Keratinocyte (primary cell): ENCODE data around the gene PLEKHA8. TPM values are rescaled to one million over a fixed set of nuclear protein-coding genes. Genes with fewer than 3 reads are reported as not detected.
A peak's percentile ranks its signal among the peaks of the same experiment; 100 is the strongest.

Experiments
- DNase-seq: peaks from one replicate; pipeline ENCODE4 v3.0.0-alpha.2; 2011; ENCODE audit warnings: low read depth, missing footprints, low spot score
- FAIRE-seq: peaks from 2 replicates; lab custom pipeline; 2011; peaks lifted over from hg19 to GRCh38; lab: Jason Lieb, UNC
- H2AFZ ChIP-seq: 2 replicates; pipeline ENCODE4 v1.6.0; 2012; ENCODE audit warnings: low read length, control low read depth, inconsistent platforms; ENCODE audit not compliant: control insufficient read depth
- H3K27ac ChIP-seq: 2 replicates; pipeline ENCODE4 v1.5.1; 2011; ENCODE audit warnings: low read length; ENCODE audit not compliant: control insufficient read depth, insufficient read depth
- H3K27me3 ChIP-seq: 3 replicates; pipeline ENCODE4 v1.6.0; 2011; ENCODE audit warnings: low read length; ENCODE audit not compliant: control insufficient read depth, insufficient read depth; ENCODE audit errors: extremely low read depth
- H3K36me3 ChIP-seq, 2 experiments: 2 replicates in 1 of 2; 3 replicates in 1 of 2; pipeline ENCODE4 v1.5.1; 2011; ENCODE audit warnings: low read length in 2 of 2, mild to moderate bottlenecking in 1 of 2; ENCODE audit not compliant: control insufficient read depth in 2 of 2, insufficient read depth in 2 of 2; ENCODE audit errors: extremely low read depth in 1 of 2
- H3K4me1 ChIP-seq: 3 replicates; pipeline ENCODE4 v1.5.1; 2011; ENCODE audit warnings: low read length; ENCODE audit not compliant: control insufficient read depth, insufficient read depth; ENCODE audit errors: extremely low read depth
- H3K4me2 ChIP-seq: 3 replicates; pipeline ENCODE4 v1.6.0; 2011; ENCODE audit warnings: low read depth, low read length; ENCODE audit not compliant: control insufficient read depth, insufficient read depth; ENCODE audit errors: extremely low read depth
- H3K4me3 ChIP-seq, 3 experiments: fragments of 200-600 bp in 1 of 3; sonication (generic) in 1 of 3; 2 replicates in 2 of 3; 3 replicates in 1 of 3; pipeline ENCODE4 v1.5.1; 2011 to 2016; ENCODE audit warnings: low read length in 3 of 3, mild to moderate bottlenecking in 3 of 3, control low read depth in 2 of 3, inconsistent platforms in 1 of 3, low read depth in 1 of 3, mixed read lengths in 1 of 3, mixed run types in 1 of 3, moderate library complexity in 1 of 3; ENCODE audit not compliant: control insufficient read depth in 2 of 3, insufficient read depth in 2 of 3; ENCODE audit errors: extremely low read depth in 1 of 3
- H3K79me2 ChIP-seq: 2 replicates; pipeline ENCODE4 v1.6.0; 2012; ENCODE audit warnings: low read length; ENCODE audit not compliant: control insufficient read depth, insufficient read depth
- H3K9ac ChIP-seq: 3 replicates; pipeline ENCODE4 v1.6.0; 2011; ENCODE audit warnings: low read length; ENCODE audit not compliant: control insufficient read depth, insufficient read depth; ENCODE audit errors: extremely low read depth
- H3K9me1 ChIP-seq: 3 replicates; pipeline ENCODE4 v1.6.0; 2011; ENCODE audit warnings: low read length; ENCODE audit not compliant: control insufficient read depth, insufficient read depth; ENCODE audit errors: extremely low read depth
- H3K9me3 ChIP-seq: 2 replicates; pipeline ENCODE4 v1.5.1; 2012; ENCODE audit warnings: low read depth, low read length; ENCODE audit not compliant: control insufficient read depth
- H4K20me1 ChIP-seq: 3 replicates; pipeline ENCODE4 v1.6.0; 2011; ENCODE audit warnings: low read length; ENCODE audit not compliant: control insufficient read depth, insufficient read depth; ENCODE audit errors: extremely low read depth
- CTCF ChIP-seq, 3 experiments: IDR thresholded peaks in 1 of 3; conservative IDR thresholded peaks in 1 of 3; optimal IDR thresholded peaks in 1 of 3; 2 replicates in 2 of 3; 3 replicates in 1 of 3; pipeline versions ENCODE3 to v1.5.1; 2011; ENCODE audit warnings: low read length in 3 of 3, mild to moderate bottlenecking in 3 of 3, moderate library complexity in 2 of 3, control low read depth in 1 of 3, inconsistent platforms in 1 of 3; ENCODE audit not compliant: insufficient read depth in 2 of 3; ENCODE audit errors: extremely low read depth in 1 of 3
- EZH2 ChIP-seq: IDR thresholded peaks from one replicate; pipeline ENCODE4 v1.6.1; 2012; ENCODE audit warnings: inconsistent platforms, mild to moderate bottlenecking, low read length, moderate library complexity
- dilution Hi-C: fragments of 300-500 bp; cut with MboI; formaldehyde crosslinking; loops from one replicate; pipeline ENCODE4 v1.7.0; 2020; ENCODE audit warnings: low sequenced_read_pairs; ENCODE audit not compliant: extremely low pct_ligation_motif_present
- polyA plus RNA-seq, 5 experiments: library from polyadenylated mRNA; depleted of rRNA in 3 of 5; stranded (reverse) in 3 of 5; stranded (forward) in 1 of 5; unstranded in 1 of 5; fragments of >200 nt; gene quantifications; 1 replicate in 1 of 5; 2 replicates in 3 of 5; 3 replicates in 1 of 5; pipeline versions ENCODE4 v1.2.1 to v1.2.3, GENCODE V29; 2011 to 2012; ENCODE audit warnings: missing spikeins in 2 of 5, low read depth in 1 of 5, low replicate concordance in 1 of 5

PLEKHA8 gene
- polyA plus RNA-seq, 1 donor (not counting 4 experiments of a cell fraction or from before 2014, with no cell fraction given): 9.6 TPM

DNA sequence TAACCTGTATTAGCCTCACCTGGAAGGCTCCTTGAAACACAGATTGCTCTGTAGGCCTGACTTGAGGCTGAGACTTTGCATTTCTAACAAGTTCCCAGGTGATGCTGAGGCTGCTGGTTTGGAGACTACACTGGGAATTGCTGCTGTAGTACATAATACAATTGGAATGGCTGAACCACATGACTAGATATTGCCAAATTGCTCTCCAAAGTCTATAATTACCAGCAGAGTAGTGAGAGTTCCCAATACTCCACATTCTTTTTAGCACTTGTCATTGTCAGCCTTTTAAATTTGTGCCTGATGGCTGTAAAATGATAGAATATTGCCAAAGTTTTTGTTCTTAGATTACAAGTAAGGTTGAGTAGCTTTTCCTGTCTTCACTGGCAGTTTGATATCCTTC lies 39.9 kb downstream of the PLEKHA8 start:
- H3K27ac ChIP-seq: no peak overlapping the region
- dilution Hi-C loops: no loop called here
- H3K36me3 ChIP-seq: peaks cover 3 to 8% of the 10 kb centered on the region in 2 experiments
- H2AFZ ChIP-seq: no peak overlapping the region
- no peaks in the 10 kb centered on the region for H3K79me2 ChIP-seq
- FAIRE-seq (peak; percentile 55), DNase-seq (no peak)
- no peak overlapping the region for H3K4me3 ChIP-seq
- TF ChIP-seq CTCF (optimal IDR thresholded peaks at IDR 0.05 in 1 of 3, IDR thresholded peaks at IDR 0.05 in 1 of 3, conservative IDR thresholded peaks at IDR 0.05 in 1 of 3; ENCODE audit: extremely low read depth in 1 of 3, insufficient read depth in 2 of 3, low read length in 3 of 3) (no peak), EZH2 (no peak)
- H3K9me3 ChIP-seq: no peaks in the 10 kb centered on the region
- H4K20me1 ChIP-seq: no peaks in the 10 kb centered on the region
- no peak overlapping the region for H3K4me2 ChIP-seq
- H3K9me1 ChIP-seq: no peaks in the 10 kb centered on the region
- H3K4me1 ChIP-seq: peaks cover 5% of the 10 kb centered on the region
- no peaks in the 10 kb centered on the region for H3K27me3 ChIP-seq
- no peak overlapping the region for H3K9ac ChIP-seq

- no peak overlapping the region for H3K4me2 ChIP-seq
- no peak overlapping the region for H3K27ac ChIP-seq
- H2AFZ ChIP-seq: no peak overlapping the region
- no peak for TF ChIP-seq CTCF (optimal IDR thresholded peaks at IDR 0.05 in 1 of 3, IDR thresholded peaks at IDR 0.05 in 1 of 3, conservative IDR thresholded peaks at IDR 0.05 in 1 of 3; ENCODE audit: extremely low read depth in 1 of 3, insufficient read depth in 2 of 3, low read length in 3 of 3)
- TF ChIP-seq EZH2: no peak
- H3K79me2 ChIP-seq: no peaks in the 10 kb centered on the region
- dilution Hi-C loops: no loop called here
- peaks cover 5% of the 10 kb centered on the region for H3K4me1 ChIP-seq
- no peak for DNase-seq
- no peaks in the 10 kb centered on the region for H3K9me3 ChIP-seq
- FAIRE-seq: no peak
- H3K9me1 ChIP-seq: no peaks in the 10 kb centered on the region
- no peak overlapping the region for H3K9ac ChIP-seq
- peaks cover 0 to 2% of the 10 kb centered on the region in 2 experiments for H3K36me3 ChIP-seq
- H3K27me3 ChIP-seq: no peaks in the 10 kb centered on the region
- H3K4me3 ChIP-seq: no peak overlapping the region
- no peaks in the 10 kb centered on the region for H4K20me1 ChIP-seq
These were observed 41.1 kb downstream of the PLEKHA8 start for GRCh38 chr7:30069096-30069867.
